Measurements from ENCODE around the gene CDK8. TPM values are rescaled to one million over a fixed set of nuclear protein-coding genes. Genes with fewer than 3 reads are reported as not detected.

The CDK8 gene
- total RNA-seq, 1 donor from 2014 or later: 10.3 TPM

GRCh38 chr13:26412936-26413716 lies 159.2 kb downstream of the CDK8 start:
- ATAC-seq (no peak), DNase-seq (ENCODE audit: missing footprints) (no peak)
- intact Hi-C loops (cut with DNase I): no loop called here

- DNase-seq (ENCODE audit: missing footprints) (no peak), ATAC-seq (no peak)
- intact Hi-C loops (cut with DNase I): loop anchor here (5.0 kb wide), 1 partner anchor 37 kb away; no protein-coding TSS in a partner anchor
Observed at GRCh38 chr13:26420282-26420960, 166.5 kb downstream of the CDK8 start.

- intact Hi-C loops (cut with DNase I): loop anchor here (5.0 kb wide), 1 partner anchor 35 kb away; no protein-coding TSS in a partner anchor
- DNase-seq (ENCODE audit: missing footprints): no peak
Observed at GRCh38 chr13:26422036-26422435, 168.1 kb downstream of the CDK8 start.

GRCh38 chr13:26423629-26424028 lies 169.7 kb downstream of the CDK8 start:
- intact Hi-C loops (cut with DNase I): loop anchor here (5.0 kb wide), 1 partner anchor 34 kb away; no protein-coding TSS in a partner anchor
- DNase-seq (ENCODE audit: missing footprints) (peak; percentile 72), ATAC-seq (peak; percentile 93)

More at GRCh38 chr13:26422036-26422435, 168.1 kb downstream of the CDK8 start:
- no peak for ATAC-seq

GRCh38 chr13:26424181-26424580 lies 170.3 kb downstream of the CDK8 start:
- intact Hi-C loops (cut with DNase I): loop anchor here (5.0 kb wide), 1 partner anchor 33 kb away; no protein-coding TSS in a partner anchor
- no peak for DNase-seq (ENCODE audit: missing footprints)
- peak; percentile 59 for ATAC-seq

- ATAC-seq (peak; percentile 47), DNase-seq (ENCODE audit: missing footprints) (no peak)
- intact Hi-C loops (cut with DNase I): no loop called here
Observed at GRCh38 chr13:26425443-26426358, 171.8 kb downstream of the CDK8 start.

GRCh38 chr13:26433776-26434175 lies 179.8 kb downstream of the CDK8 start:
- intact Hi-C loops (cut with DNase I): no loop called here
- ATAC-seq (no peak), DNase-seq (ENCODE audit: missing footprints) (no peak)

GRCh38 chr13:26435171-26435570 lies 181.2 kb downstream of the CDK8 start:
- DNase-seq (ENCODE audit: missing footprints) (no peak), ATAC-seq (no peak)
- intact Hi-C loops (cut with DNase I): no loop called here

- intact Hi-C loops (cut with DNase I): no loop called here
- DNase-seq (ENCODE audit: missing footprints): no peak
- no peak for ATAC-seq
Observed at GRCh38 chr13:26435646-26436045, 181.7 kb downstream of the CDK8 start.

GRCh38 chr13:26436914-26437313 lies 183.0 kb downstream of the CDK8 start:
- DNase-seq (ENCODE audit: missing footprints) (no peak), ATAC-seq (no peak)
- intact Hi-C loops (cut with DNase I): no loop called here

- intact Hi-C loops (cut with DNase I): no loop called here
- DNase-seq (ENCODE audit: missing footprints): no peak
- no peak for ATAC-seq
Observed at GRCh38 chr13:26440111-26440510, 186.2 kb downstream of the CDK8 start.

- DNase-seq (ENCODE audit: missing footprints) (no peak), ATAC-seq (no peak)
- intact Hi-C loops (cut with DNase I): no loop called here
Observed at GRCh38 chr13:26441476-26441875, 187.5 kb downstream of the CDK8 start.

- intact Hi-C loops (cut with DNase I): no loop called here
- DNase-seq (ENCODE audit: missing footprints): no peak
- peak; percentile 52 for ATAC-seq
Observed at GRCh38 chr13:26442541-26442940, 188.6 kb downstream of the CDK8 start.

GRCh38 chr13:26445092-26445491 lies 191.2 kb downstream of the CDK8 start:
- intact Hi-C loops (cut with DNase I): no loop called here
- ATAC-seq (no peak), DNase-seq (ENCODE audit: missing footprints) (no peak)

GRCh38 chr13:26446751-26447150 lies 192.8 kb downstream of the CDK8 start:
- no peak for ATAC-seq

GRCh38 chr13:26448032-26448431 lies 194.1 kb downstream of the CDK8 start:
- no peak for ATAC-seq

More at GRCh38 chr13:26446751-26447150, 192.8 kb downstream of the CDK8 start:
- DNase-seq (ENCODE audit: missing footprints): no peak
- intact Hi-C loops (cut with DNase I): no loop called here

GRCh38 chr13:26449063-26449848 lies 195.3 kb downstream of the CDK8 start:
- ATAC-seq (no peak), DNase-seq (ENCODE audit: missing footprints) (no peak)
- intact Hi-C loops (cut with DNase I): no loop called here

More at GRCh38 chr13:26448032-26448431, 194.1 kb downstream of the CDK8 start:
- DNase-seq (ENCODE audit: missing footprints): no peak
- intact Hi-C loops (cut with DNase I): no loop called here

All from Right ventricle myocardium inferior (tissue), 1 donor.